ENCODE measurements around the gene FANCG. TPM values are rescaled to one million over a fixed set of nuclear protein-coding genes. Genes with fewer than 3 reads are reported as not detected.

The FANCG gene
- total RNA-seq, 4 donors from 2014 or later, result 14.4 to 40.4 (median 22.2) TPM

- Histone ChIP-seq H3K9me3 (no peaks in the 10 kb centered on the region), H3K36me3 (peaks cover 0 to 49% (median 0%) of the 10 kb centered on the region in 3 donors), H3K4me1 (peaks cover 0 to 22% (median 2%) of the 10 kb centered on the region in 4 donors), H3K27me3 (no peaks in the 10 kb centered on the region), H3K4me3 (no peak overlapping the region), H3K27ac (no peak overlapping the region)
- TF ChIP-seq, protein P1, sequence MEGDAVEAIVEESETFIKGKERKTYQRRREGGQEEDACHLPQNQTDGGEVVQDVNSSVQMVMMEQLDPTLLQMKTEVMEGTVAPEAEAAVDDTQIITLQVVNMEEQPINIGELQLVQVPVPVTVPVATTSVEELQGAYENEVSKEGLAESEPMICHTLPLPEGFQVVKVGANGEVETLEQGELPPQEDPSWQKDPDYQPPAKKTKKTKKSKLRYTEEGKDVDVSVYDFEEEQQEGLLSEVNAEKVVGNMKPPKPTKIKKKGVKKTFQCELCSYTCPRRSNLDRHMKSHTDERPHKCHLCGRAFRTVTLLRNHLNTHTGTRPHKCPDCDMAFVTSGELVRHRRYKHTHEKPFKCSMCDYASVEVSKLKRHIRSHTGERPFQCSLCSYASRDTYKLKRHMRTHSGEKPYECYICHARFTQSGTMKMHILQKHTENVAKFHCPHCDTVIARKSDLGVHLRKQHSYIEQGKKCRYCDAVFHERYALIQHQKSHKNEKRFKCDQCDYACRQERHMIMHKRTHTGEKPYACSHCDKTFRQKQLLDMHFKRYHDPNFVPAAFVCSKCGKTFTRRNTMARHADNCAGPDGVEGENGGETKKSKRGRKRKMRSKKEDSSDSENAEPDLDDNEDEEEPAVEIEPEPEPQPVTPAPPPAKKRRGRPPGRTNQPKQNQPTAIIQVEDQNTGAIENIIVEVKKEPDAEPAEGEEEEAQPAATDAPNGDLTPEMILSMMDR (IDR thresholded peaks at IDR 0.05), result no peak
- TF ChIP-seq POLR2A (IDR thresholded peaks at IDR 0.05), result no peak
- DNase-seq, result peak in 1 of 3 donors; percentile 47
These were observed 26.0 kb upstream of the FANCG start for GRCh38 chr9:35105571-35106342.

DNA sequence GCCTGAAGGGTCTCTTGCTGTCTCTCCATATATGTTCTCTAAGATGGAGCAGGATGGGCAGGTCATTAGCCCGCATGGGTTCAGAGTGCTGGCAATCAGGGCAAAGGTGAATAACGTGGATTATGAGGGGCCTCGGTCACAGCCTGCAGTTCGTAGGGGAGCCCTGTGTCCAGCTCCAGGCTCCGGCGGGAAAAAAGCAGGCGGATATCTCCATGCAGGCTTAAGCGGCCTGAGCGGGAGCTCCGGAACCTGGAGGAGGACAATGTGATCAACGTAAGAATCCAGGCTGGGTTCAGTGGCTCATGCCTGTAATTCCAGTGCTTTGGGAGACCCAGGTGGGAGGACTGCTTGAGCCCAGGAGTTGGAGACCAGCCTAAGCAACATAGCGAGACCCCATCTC, 25.4 kb upstream of the FANCG start:
- no peak overlapping the region for H3K27ac ChIP-seq
- no peaks in the 10 kb centered on the region for H3K9me3 ChIP-seq
- TF ChIP-seq, protein P1 (IDR thresholded peaks at IDR 0.05), result no peak
- no peak for TF ChIP-seq POLR2A (IDR thresholded peaks at IDR 0.05)
- H3K4me1 ChIP-seq, result peaks cover 0 to 15% (median 2%) of the 10 kb centered on the region in 4 donors
- H3K27me3 ChIP-seq, result no peaks in the 10 kb centered on the region
- DNase-seq, result peak in 1 of 3 donors; percentile 40
- H3K36me3 ChIP-seq, result peaks cover 0 to 55% (median 0%) of the 10 kb centered on the region in 3 donors
- H3K4me3 ChIP-seq, result no peak overlapping the region

- no peaks in the 10 kb centered on the region for H3K9me3 ChIP-seq
- DNase-seq, result peak in 1 of 3 donors; percentile 13
- TF ChIP-seq, protein P1 (IDR thresholded peaks at IDR 0.05), result no peak
- no peak for TF ChIP-seq POLR2A (IDR thresholded peaks at IDR 0.05)
- no peak overlapping the region for H3K27ac ChIP-seq
- peaks cover 0 to 61% (median 0%) of the 10 kb centered on the region in 3 donors for H3K36me3 ChIP-seq
- H3K4me1 ChIP-seq, result peaks cover 0 to 13% (median 2%) of the 10 kb centered on the region in 4 donors
- H3K27me3 ChIP-seq, result no peaks in the 10 kb centered on the region
- H3K4me3 ChIP-seq, result no peak overlapping the region
These were observed 24.8 kb upstream of the FANCG start for GRCh38 chr9:35104586-35104985.

- H3K36me3 ChIP-seq, result peaks cover 0 to 63% (median 0%) of the 10 kb centered on the region in 3 donors
- peak overlapping the region; percentile 47 to 79 (median 70) for H3K4me3 ChIP-seq
These were observed 24.0 kb upstream of the FANCG start for GRCh38 chr9:35103660-35104191.

GRCh38 chr9:35102769-35103659, 23.3 kb upstream of the FANCG start, which contains the start of gene STOML2:
STOML2 (minus strand) TSS chr9:35103131; CDS start chr9:35103094, 37 bp downstream.
- Histone ChIP-seq H3K27me3 (no peaks in the 10 kb centered on the region), H3K27ac (peak within 1 kb of the TSS; percentile 70 to 82 (median 80)), H3K9me3 (no peaks in the 10 kb centered on the region), H3K4me3 (peak within 1 kb of the TSS; percentile 47 to 79 (median 70)), H3K4me1 (peaks cover 0 to 13% (median 2%) of the 10 kb centered on the region in 4 donors), H3K36me3 (peaks cover 0 to 56% (median 0%) of the 10 kb centered on the region in 3 donors)
- peak; percentile 92 to 98 (median 94) for DNase-seq
- TF ChIP-seq POLR2A (IDR thresholded peaks at IDR 0.05), result peak; percentile 37 to 57
- TF ChIP-seq, protein P1 (IDR thresholded peaks at IDR 0.05), result no peak

More at GRCh38 chr9:35103660-35104191, 24.0 kb upstream of the FANCG start:
- Histone ChIP-seq H3K9me3 (no peaks in the 10 kb centered on the region), H3K27ac (peak overlapping the region; percentile 70 to 82 (median 80)), H3K4me1 (peaks cover 0 to 13% (median 2%) of the 10 kb centered on the region in 4 donors), H3K27me3 (no peaks in the 10 kb centered on the region)
- DNase-seq, result no peak
- no peak for TF ChIP-seq POLR2A (IDR thresholded peaks at IDR 0.05)
- TF ChIP-seq, protein P1 (IDR thresholded peaks at IDR 0.05), result no peak
